ENCODE measurements around the gene APMAP. TPM values are rescaled to one million over a fixed set of nuclear protein-coding genes. Genes with fewer than 3 reads are reported as not detected.

APMAP gene
- total and polyA plus RNA-seq, 3 donors from 2014 or later = 92.3 to 135 (median 105) TPM

DNA sequence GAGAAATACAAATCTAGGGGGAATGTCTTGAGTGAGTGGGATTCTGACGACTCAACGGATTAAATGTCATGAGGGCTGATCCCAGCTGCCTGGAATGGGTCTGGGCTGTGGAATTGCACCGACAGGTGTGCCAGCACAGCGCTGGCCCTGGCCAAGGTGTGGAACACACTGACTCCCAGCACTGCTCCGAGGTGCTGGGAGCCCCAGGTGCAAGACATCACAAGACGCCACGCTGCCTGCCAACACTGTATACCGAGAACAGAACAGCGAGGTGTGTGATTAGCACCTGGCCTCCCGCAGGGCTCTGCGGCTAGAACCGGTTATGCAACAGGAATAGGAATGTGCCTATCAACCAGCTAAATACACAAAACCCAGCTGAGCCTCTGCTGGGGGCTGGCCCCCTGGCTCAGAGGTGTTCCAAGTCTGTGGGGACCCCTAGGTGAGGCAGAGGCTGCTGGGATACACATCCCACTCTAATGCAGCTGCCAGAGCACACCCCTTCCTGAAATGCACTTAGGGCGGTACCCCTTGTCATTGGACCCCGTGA, 24.8 kb upstream of the APMAP start:
- peaks cover under 1% of the 10 kb centered on the region for H3K4me1 ChIP-seq
- H3K4me3 ChIP-seq = no peak overlapping the region
- no peaks in the 10 kb centered on the region for H3K36me3 ChIP-seq (ENCODE audit: low read depth, missing control alignments)
- no peak for DNase-seq
- H3K9me3 ChIP-seq = no peaks in the 10 kb centered on the region
- 86 to 88% methylated on average over 12 to 14 of the region's 14 CpGs for WGBS, 2 donors
- intact Hi-C loops (cut with DNase I; ENCODE audit: low total_unique reads) = no loop called here
- TF ChIP-seq, protein P1, sequence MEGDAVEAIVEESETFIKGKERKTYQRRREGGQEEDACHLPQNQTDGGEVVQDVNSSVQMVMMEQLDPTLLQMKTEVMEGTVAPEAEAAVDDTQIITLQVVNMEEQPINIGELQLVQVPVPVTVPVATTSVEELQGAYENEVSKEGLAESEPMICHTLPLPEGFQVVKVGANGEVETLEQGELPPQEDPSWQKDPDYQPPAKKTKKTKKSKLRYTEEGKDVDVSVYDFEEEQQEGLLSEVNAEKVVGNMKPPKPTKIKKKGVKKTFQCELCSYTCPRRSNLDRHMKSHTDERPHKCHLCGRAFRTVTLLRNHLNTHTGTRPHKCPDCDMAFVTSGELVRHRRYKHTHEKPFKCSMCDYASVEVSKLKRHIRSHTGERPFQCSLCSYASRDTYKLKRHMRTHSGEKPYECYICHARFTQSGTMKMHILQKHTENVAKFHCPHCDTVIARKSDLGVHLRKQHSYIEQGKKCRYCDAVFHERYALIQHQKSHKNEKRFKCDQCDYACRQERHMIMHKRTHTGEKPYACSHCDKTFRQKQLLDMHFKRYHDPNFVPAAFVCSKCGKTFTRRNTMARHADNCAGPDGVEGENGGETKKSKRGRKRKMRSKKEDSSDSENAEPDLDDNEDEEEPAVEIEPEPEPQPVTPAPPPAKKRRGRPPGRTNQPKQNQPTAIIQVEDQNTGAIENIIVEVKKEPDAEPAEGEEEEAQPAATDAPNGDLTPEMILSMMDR (IDR thresholded peaks at IDR 0.05) = no peak
- TF ChIP-seq POLR2A (IDR thresholded peaks at IDR 0.05) = no peak
- H3K27ac ChIP-seq = no peak overlapping the region
- no peaks in the 10 kb centered on the region for H3K27me3 ChIP-seq

DNA sequence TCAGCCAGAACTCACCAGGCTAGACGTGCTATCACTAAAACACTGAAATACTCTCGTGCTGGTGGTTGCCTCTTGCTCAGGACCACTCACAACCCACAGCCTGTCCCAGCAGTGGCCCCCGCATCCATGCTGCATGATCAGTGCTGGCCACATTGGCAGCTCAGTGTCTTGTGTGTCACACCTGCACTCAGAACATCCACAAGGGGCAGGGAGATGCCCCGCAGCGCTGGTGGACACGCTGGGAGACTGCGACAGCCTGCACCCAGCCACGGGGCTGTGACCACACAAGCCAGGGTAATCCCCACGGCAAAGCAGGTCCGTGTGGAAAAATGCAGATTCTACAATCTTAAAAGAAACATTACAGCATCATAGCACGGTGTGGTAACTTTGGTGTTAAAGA, 23.9 kb upstream of the APMAP start:
- Histone ChIP-seq H3K4me3 (no peak overlapping the region), H3K4me1 (no peaks in the 10 kb centered on the region), H3K27me3 (no peaks in the 10 kb centered on the region), H3K27ac (no peak overlapping the region), H3K36me3 (ENCODE audit: low read depth, missing control alignments) (no peaks in the 10 kb centered on the region), H3K9me3 (no peaks in the 10 kb centered on the region)
- DNase-seq = no peak
- TF ChIP-seq, protein P1 (IDR thresholded peaks at IDR 0.05) = no peak
- TF ChIP-seq POLR2A (IDR thresholded peaks at IDR 0.05) = no peak
- intact Hi-C loops (cut with DNase I; ENCODE audit: low total_unique reads) = no loop called here
- WGBS, 2 donors = 90 to 92% methylated on average over 11 of the region's 11 CpGs

- WGBS, 2 donors = 89 to 97% methylated on average over 11 of the region's 11 CpGs
- Histone ChIP-seq H3K4me1 (no peaks in the 10 kb centered on the region), H3K27ac (no peak overlapping the region), H3K9me3 (no peaks in the 10 kb centered on the region), H3K27me3 (no peaks in the 10 kb centered on the region), H3K36me3 (ENCODE audit: low read depth, missing control alignments) (no peaks in the 10 kb centered on the region), H3K4me3 (no peak overlapping the region)
- no peak for TF ChIP-seq POLR2A (IDR thresholded peaks at IDR 0.05)
- TF ChIP-seq, protein P1 (IDR thresholded peaks at IDR 0.05) = no peak
- intact Hi-C loops (cut with DNase I; ENCODE audit: low total_unique reads) = no loop called here
- no peak for DNase-seq
Observed at GRCh38 chr20:25015986-25016385, 23.4 kb upstream of the APMAP start.

DNA sequence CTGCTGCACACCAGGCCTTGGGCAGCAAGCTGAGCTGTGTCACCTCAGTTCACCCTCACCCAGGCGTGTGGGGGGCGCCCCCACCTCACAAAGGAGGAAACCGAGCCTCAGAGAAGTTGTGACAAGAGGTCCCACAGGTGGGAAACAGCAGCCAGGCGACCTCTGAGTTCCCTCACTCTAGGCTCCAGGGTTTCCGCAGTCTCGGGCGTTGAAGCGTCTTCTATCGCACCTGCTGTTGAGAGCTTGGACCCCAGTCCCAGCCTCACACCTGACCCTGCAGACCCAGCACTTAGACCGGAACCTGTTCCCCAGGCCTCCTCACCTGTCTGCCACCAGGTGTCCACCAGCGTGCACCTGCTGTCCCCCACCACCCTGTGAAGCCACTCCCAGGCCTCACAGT, 22.3 kb upstream of the APMAP start:
- H3K27ac ChIP-seq = no peak overlapping the region
- WGBS, 2 donors = 88 to 89% methylated on average over 11 of the region's 11 CpGs
- no peaks in the 10 kb centered on the region for H3K4me1 ChIP-seq
- no peaks in the 10 kb centered on the region for H3K9me3 ChIP-seq
- H3K27me3 ChIP-seq = no peaks in the 10 kb centered on the region
- H3K36me3 ChIP-seq (ENCODE audit: low read depth, missing control alignments) = no peaks in the 10 kb centered on the region
- intact Hi-C loops (cut with DNase I; ENCODE audit: low total_unique reads) = no loop called here
- H3K4me3 ChIP-seq = no peak overlapping the region
- TF ChIP-seq, protein P1 (IDR thresholded peaks at IDR 0.05) = no peak
- TF ChIP-seq POLR2A (IDR thresholded peaks at IDR 0.05) = no peak
- DNase-seq = no peak

Data from testis (tissue), 3 donors.